Brain pericyte (primary cell): ENCODE measurements around the gene SH2B2.
A peak's percentile ranks its signal among the peaks of the same experiment; 100 is the strongest.
"Not testable (repeated sequence)": the region's sequence is repeated elsewhere in the genome, so short reads cannot be mapped to it uniquely, and the experiment has no call there.

ENCODE experiments used
- DNase-seq: peaks from one replicate; pipeline ENCODE4 v3.0.0-alpha.2; 2012; ENCODE audit warnings: low read depth, low spot score

SH2B2 gene

GRCh38 chr7:102330666-102331460, 44.2 kb downstream of the SH2B2 start:
- DNase-seq: not testable (repeated sequence)

GRCh38 chr7:102335574-102335973, 48.9 kb downstream of the SH2B2 start:
- DNase-seq: not testable (repeated sequence)

DNA sequence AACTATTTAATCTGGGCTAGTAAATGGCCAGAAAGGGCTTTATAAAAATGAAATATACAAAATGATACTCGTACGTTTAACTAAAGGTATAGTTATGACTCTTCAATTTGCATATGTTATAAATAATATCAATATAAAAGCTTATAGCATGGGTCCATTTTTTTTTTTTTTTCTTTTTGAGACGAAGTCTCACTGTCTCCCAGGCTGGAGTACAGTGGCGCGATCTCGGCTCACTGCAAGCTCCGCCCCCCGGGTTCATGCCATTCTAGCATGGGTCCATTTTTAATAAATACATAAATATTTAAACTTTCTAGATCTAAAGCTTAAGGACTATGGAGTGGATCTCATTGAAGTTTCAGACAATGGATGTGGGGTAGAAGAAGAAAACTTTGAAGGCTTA, 50.3 kb downstream of the SH2B2 start:
- not testable (repeated sequence) for DNase-seq

DNA sequence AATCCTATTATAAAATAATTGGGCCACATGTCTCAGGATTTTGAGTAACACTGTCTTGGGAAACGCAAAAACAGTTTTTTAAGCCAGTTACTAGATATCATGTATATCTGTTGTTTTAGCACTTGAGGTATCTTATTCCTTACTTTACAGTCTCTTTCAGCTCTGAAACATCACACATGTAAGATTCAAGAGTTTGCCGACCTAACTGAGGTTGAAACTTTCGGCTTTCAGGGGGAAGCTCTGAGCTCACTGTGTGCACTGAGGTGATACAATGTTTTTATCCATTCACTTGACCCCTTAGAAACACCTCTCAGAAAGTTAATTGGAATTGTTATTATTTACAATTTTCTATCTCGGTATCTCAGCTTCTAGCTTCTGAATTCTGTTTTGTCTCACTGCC, 50.8 kb downstream of the SH2B2 start:
- not testable (repeated sequence) for DNase-seq

- DNase-seq: not testable (repeated sequence)
These were observed 54.1 kb downstream of the SH2B2 start for GRCh38 chr7:102340599-102341368.

DNA sequence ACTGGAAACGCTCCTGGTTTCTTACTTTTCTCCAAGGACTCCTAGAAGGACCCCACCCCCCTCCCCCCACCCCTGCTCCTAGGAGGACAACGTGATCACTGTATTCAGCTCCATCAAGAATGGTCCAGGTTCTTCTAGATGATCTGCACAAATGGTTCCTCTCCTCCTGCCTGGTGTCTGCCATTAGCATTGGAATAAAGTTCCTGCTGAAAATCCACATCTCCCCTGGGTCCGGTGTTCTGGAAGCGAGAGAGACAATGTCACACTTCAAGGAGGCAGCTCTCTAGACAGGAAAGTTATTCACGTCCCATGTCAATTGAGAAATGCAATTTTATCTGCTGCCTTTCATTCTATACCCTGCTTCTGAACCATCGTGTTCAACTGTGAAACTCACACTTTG, 60.3 kb downstream of the SH2B2 start:
- DNase-seq: not testable (repeated sequence)

DNA sequence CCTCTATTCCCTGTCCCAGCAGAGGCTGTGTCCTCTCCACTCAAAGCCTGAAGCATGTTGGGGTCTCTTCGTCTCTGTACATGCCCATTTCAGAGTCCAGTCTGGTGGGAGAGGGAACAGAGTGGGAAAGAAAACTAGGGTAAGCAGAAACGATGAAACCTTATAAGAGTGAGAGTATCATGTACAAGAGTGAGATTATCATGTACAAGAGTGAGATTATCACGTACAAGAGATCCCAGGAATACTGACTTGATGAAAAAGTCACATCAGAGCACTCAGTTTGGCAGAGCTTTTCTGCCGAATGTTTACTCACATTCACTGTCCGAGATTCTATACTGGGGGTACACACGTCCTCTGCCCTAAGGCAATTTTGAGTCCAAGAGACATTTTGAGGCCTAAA, 69.7 kb downstream of the SH2B2 start, which contains the start of gene SPDYE6:
TSS of gene SPDYE6 (minus strand) at position 101 of the 400 bp plus-strand sequence. CDS start 421 bp downstream, outside the sequence.
- DNase-seq: not testable (repeated sequence)

- peak; percentile 90 for DNase-seq
These were observed 77.1 kb downstream of the SH2B2 start for GRCh38 chr7:102363549-102364393.

- not testable (repeated sequence) for DNase-seq
These were observed 77.8 kb downstream of the SH2B2 start for GRCh38 chr7:102364394-102364886.

DNA sequence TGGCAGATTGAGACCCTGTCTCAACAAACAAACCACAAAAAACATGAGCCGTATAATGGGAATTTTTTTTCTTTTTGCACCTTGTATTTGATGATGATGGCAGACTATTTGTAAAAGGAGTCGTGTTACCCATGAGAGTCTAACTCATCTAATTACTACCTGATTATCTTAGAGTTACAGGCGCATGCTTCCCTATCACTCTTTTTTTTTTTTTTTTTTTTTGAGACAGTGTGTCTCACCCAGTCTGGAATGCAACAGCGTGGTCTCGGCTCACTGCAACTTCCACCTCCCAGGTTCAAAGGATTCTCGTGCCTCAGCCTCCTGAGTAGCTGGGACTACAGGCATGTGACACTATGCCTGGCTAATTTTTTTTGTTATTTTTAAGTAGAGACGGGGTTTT, 78.7 kb downstream of the SH2B2 start:
- not testable (repeated sequence) for DNase-seq

- DNase-seq: not testable (repeated sequence)
These were observed 83.4 kb downstream of the SH2B2 start for GRCh38 chr7:102370038-102370437.
